Stimulated activated CD4-positive, alpha-beta T cell treated with anti-CD3 and anti-CD28 coated beads, Interleukin-1b, Interleukin-23, amount 100 ng/mL, for 24 hours (primary cell): Measurements from ENCODE around the gene GPR143.

ENCODE experiments used
- DNase-seq, 4 experiments: peaks; one replicate each; pipeline ENCODE4 v3.0.0-alpha.2; 2020; ENCODE audit warnings: low read depth in 4 of 4, low spot score in 1 of 4

The GPR143 gene

DNA sequence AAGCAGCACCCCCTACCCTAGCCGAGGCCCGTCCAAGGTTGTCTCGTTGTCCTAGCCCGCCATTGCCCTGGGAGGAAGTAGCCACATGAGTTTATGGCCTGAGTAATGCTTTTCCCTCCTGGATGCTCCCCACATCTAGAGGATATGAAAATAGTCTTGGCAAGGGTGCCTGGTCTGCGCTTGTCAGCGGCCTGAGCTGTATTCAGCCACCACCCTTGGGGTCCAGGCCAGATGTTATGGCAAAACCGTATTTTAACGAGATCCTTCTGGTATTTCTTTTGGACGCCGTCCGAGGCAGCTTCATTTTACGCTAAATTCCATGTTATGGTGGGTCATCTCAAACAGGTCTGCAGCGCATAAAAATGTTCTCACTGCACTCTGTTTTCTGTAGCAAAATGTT is 89.3 kb downstream of the GPR143 start:
- no peak for DNase-seq
